ENCODE results near the gene THEM4. TPM values are rescaled to one million over a fixed set of nuclear protein-coding genes. Genes with fewer than 3 reads are reported as not detected.
"Not testable (repeated sequence)": the region's sequence is repeated elsewhere in the genome, so short reads cannot be mapped to it uniquely, and the experiment has no call there.

THEM4 gene
- total RNA-seq, 1 donor from 2014 or later: 15.6 TPM

- H3K27me3 Mint-ChIP-seq: no peaks in the 10 kb centered on the region
- H3K4me1 Mint-ChIP-seq (ENCODE audit: unreplicated experiment): no peaks in the 10 kb centered on the region
- no peak overlapping the region for H3K27ac Mint-ChIP-seq
- no peak overlapping the region for H3K4me3 Mint-ChIP-seq
- H3K36me3 Mint-ChIP-seq: peaks cover 18% of the 10 kb centered on the region
- DNase-seq (ENCODE audit: extremely low spot score, unreplicated experiment): no peak
- no peak for TF ChIP-seq CTCF (conservative IDR thresholded peaks at IDR 0.05)
- no peaks in the 10 kb centered on the region for H3K9me3 Mint-ChIP-seq
Observed at GRCh38 chr1:151887028-151887427, 22.3 kb downstream of the THEM4 start.

GRCh38 chr1:151885479-151885878, 23.8 kb downstream of the THEM4 start:
- H3K4me1 Mint-ChIP-seq (ENCODE audit: unreplicated experiment): no peaks in the 10 kb centered on the region
- TF ChIP-seq CTCF (conservative IDR thresholded peaks at IDR 0.05): no peak

GRCh38 chr1:151884879-151885278, 24.4 kb downstream of the THEM4 start:
- not testable (repeated sequence) for DNase-seq (ENCODE audit: extremely low spot score, unreplicated experiment); H3K27me3 Mint-ChIP-seq

More at GRCh38 chr1:151885479-151885878, 23.8 kb downstream of the THEM4 start:
- peaks cover 14% of the 10 kb centered on the region for H3K36me3 Mint-ChIP-seq
- no peaks in the 10 kb centered on the region for H3K9me3 Mint-ChIP-seq
- no peak for DNase-seq (ENCODE audit: extremely low spot score, unreplicated experiment)
- H3K27me3 Mint-ChIP-seq: no peaks in the 10 kb centered on the region
- no peak overlapping the region for H3K27ac Mint-ChIP-seq
- H3K4me3 Mint-ChIP-seq: no peak overlapping the region

GRCh38 chr1:151884445-151884844, 24.9 kb downstream of the THEM4 start:
- H3K9me3 Mint-ChIP-seq; DNase-seq (ENCODE audit: extremely low spot score, unreplicated experiment); H3K4me3 Mint-ChIP-seq; H3K27ac Mint-ChIP-seq; H3K27me3 Mint-ChIP-seq; H3K4me1 Mint-ChIP-seq (ENCODE audit: unreplicated experiment): not testable (repeated sequence)
- peaks cover 14% of the 10 kb centered on the region for H3K36me3 Mint-ChIP-seq

More at GRCh38 chr1:151884879-151885278, 24.4 kb downstream of the THEM4 start:
- peaks cover 14% of the 10 kb centered on the region for H3K36me3 Mint-ChIP-seq
- H3K27ac Mint-ChIP-seq; H3K9me3 Mint-ChIP-seq; H3K4me3 Mint-ChIP-seq; H3K4me1 Mint-ChIP-seq (ENCODE audit: unreplicated experiment): not testable (repeated sequence)

GRCh38 chr1:151883898-151884297, 25.4 kb downstream of the THEM4 start:
- not testable (repeated sequence) for H3K9me3 Mint-ChIP-seq; H3K27me3 Mint-ChIP-seq; H3K27ac Mint-ChIP-seq; H3K4me1 Mint-ChIP-seq (ENCODE audit: unreplicated experiment); DNase-seq (ENCODE audit: extremely low spot score, unreplicated experiment); H3K4me3 Mint-ChIP-seq
- H3K36me3 Mint-ChIP-seq: peaks cover 14% of the 10 kb centered on the region

- not testable (repeated sequence) for H3K27ac Mint-ChIP-seq; H3K4me1 Mint-ChIP-seq (ENCODE audit: unreplicated experiment); H3K9me3 Mint-ChIP-seq; DNase-seq (ENCODE audit: extremely low spot score, unreplicated experiment); H3K4me3 Mint-ChIP-seq; H3K27me3 Mint-ChIP-seq
- H3K36me3 Mint-ChIP-seq: peaks cover 11% of the 10 kb centered on the region
Observed at GRCh38 chr1:151882918-151883317, 26.4 kb downstream of the THEM4 start.

- no peaks in the 10 kb centered on the region for H3K4me1 Mint-ChIP-seq (ENCODE audit: unreplicated experiment)
- H3K27me3 Mint-ChIP-seq: no peaks in the 10 kb centered on the region
- H3K4me3 Mint-ChIP-seq: no peak overlapping the region
- no peak for TF ChIP-seq CTCF (conservative IDR thresholded peaks at IDR 0.05)
- no peaks in the 10 kb centered on the region for H3K9me3 Mint-ChIP-seq
- H3K27ac Mint-ChIP-seq: no peak overlapping the region
- no peak for DNase-seq (ENCODE audit: extremely low spot score, unreplicated experiment)
- H3K36me3 Mint-ChIP-seq: peaks cover 10% of the 10 kb centered on the region
Observed at GRCh38 chr1:151882466-151882865, 26.8 kb downstream of the THEM4 start.

GRCh38 chr1:151881479-151881878, 27.8 kb downstream of the THEM4 start:
- TF ChIP-seq CTCF (conservative IDR thresholded peaks at IDR 0.05): no peak
- Mint-ChIP-seq H3K27me3 (no peaks in the 10 kb centered on the region), H3K9me3 (no peaks in the 10 kb centered on the region)

More at GRCh38 chr1:151881479-151881878, 27.8 kb downstream of the THEM4 start:
- H3K4me1 Mint-ChIP-seq (ENCODE audit: unreplicated experiment): no peaks in the 10 kb centered on the region
- peaks cover 5% of the 10 kb centered on the region for H3K36me3 Mint-ChIP-seq
- H3K4me3 Mint-ChIP-seq: no peak overlapping the region
- DNase-seq (ENCODE audit: extremely low spot score, unreplicated experiment): no peak
- no peak overlapping the region for H3K27ac Mint-ChIP-seq
